Stimulated activated CD8-positive, alpha-beta memory T cell treated with anti-CD3 and anti-CD28 coated beads, Interleukin-15, amount 100 ng/mL, for 24 hours (primary cell): ENCODE results near the gene XRCC5.

Experiments
- DNase-seq: peaks from one replicate; pipeline ENCODE4 v3.0.0-alpha.2; 2020; ENCODE audit warnings: low read depth

XRCC5 gene

DNA sequence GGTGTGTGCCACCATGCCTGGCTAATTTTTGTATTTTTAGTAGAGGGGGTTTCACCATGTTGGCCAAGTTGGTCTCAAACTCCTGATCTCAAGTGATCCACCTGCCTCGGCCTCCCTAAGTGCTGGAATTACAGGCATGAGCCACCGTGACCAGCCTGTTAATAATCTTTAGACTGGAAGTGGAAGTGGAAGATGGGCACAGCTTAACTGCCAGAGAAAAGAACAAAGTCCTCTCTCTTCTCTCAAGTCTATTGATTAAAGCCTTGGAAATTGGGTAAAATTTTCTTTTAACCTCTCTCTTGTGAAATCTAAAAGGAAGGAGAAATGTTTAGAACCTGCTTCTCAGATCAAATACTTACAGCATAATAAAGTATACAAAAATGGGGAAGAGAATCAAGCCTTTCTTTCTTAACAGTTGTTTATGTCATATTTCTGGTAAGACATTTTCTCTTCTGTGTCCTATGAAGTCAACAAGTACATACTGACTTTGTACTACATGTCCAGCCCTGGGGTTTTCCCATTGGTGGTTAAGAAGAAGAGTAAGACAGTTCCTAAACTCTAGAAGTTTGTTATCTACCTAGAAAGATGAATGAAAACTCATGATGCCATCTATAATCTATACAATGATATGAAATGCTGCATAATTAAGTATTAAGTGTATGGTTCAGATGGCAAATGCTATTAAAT is 22.8 kb upstream of the XRCC5 start:
- no peak for DNase-seq

DNA sequence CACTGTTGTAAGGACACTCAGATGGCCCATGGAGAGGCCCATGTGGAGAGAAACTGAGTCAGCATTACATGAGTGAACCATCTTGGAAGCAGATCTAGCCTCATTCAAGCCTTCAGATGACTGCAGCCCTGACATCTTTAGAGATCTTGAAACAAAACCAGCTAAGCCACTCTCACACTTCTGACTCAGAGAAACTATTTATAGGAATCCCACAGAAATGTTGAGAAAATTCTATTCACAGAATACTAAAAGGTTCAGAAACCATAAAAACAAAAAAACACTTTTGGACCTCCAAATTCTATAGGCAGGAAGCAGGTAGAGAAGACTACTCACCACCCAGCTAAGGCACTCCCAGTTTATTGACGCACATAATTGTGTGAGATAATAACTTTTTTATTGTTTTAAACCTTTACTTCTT is 18.8 kb upstream of the XRCC5 start:
- DNase-seq: no peak

DNA sequence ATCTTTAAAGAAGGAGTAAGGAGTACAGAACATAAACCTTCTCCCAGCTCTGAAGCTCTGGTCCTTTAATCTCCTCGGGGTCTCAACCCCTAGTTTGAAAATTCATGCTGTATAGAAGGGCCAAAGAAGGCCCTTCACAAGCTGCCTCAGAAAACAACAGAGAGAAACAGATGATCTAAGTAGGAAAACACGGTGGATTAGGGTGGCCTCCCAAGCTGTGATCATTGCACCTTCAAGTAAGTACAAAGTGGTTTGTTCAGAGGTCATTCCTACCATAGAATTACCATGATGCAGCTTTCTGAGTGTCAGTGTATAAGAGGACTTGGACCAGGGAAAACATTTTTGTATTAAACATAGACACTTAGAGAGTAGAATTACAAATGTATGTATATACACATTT is 16.5 kb upstream of the XRCC5 start:
- no peak for DNase-seq

DNA sequence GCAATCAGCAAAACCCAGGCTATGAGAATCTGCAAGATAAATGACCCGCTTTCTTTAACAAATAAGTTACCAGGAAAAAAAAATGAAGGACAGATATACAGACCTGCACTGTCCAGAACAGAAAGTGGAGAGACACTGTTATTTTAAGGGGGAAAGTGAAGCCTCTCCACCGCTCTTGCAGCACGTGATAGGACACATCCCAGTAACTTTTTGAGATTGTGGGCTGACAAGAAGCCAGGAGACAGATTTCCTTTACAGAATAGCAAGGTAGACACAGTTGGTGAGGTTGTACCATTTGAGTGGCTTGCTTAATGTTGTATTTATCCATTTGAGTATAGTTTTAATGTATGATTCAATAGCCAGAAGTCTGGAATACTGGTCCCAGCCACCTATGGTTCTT is 14.4 kb upstream of the XRCC5 start:
- DNase-seq: no peak

DNA sequence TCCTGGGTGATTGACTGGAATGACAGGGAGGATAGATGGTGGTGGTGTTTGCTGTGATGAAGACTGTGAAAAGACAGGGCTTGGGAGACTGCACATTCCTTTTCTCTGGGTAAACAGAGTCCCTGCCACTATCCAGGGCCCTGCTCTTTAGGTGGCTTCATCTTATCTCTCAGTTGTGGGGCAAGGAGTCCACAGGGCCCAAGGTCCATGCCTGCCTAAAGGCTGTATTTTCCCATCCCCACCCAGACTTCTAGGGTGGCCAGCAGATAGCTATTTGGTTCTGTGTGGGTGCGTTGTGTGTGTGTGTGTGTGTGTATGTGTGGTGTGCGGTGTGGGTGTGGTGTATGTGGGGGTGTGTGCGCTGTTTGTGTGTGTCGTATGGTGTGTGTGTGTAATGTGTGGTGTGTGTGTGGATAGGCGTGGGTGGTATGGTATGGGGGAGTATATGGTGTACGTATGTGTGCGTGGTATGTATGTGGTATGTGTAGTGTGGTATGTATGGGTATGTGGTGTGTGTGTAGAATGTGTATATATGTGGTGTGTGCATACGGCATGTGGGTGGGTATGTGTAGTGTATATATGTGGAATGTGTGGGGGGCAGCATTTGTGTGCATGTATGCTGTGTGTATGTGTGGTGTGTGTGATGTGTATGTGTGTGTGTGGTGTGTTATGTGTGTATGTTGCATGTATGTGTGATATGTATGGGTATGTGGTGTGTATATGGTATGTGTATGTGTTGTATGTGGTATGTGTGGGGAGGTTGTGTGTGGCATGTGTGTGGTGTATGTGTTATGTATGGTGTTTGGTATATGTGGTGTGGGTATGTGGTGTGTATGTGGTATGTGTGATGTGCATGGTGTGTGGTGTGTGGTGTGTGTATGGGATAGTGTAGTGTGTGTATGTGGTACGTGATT is 10.5 kb upstream of the XRCC5 start:
- no peak for DNase-seq

DNA sequence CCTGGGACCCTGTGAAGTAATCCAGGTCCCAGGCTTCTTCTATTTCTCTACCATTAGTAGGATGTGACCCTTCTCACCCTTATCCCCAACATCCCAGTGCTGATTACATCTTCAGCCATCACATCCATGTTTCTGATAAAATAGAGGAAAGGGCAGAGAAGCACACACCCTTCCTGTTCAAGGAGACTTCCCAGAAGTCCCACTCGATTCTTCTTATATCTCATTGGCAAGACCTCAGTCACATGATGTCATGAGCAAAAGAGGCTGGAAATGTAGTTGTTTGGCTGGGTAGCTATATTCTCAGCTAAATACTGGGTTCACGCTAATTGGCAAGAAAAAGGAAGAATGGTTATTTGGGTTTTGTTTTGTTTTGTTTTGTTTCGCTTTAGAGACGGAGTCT is 8.0 kb upstream of the XRCC5 start:
- no peak for DNase-seq

DNA sequence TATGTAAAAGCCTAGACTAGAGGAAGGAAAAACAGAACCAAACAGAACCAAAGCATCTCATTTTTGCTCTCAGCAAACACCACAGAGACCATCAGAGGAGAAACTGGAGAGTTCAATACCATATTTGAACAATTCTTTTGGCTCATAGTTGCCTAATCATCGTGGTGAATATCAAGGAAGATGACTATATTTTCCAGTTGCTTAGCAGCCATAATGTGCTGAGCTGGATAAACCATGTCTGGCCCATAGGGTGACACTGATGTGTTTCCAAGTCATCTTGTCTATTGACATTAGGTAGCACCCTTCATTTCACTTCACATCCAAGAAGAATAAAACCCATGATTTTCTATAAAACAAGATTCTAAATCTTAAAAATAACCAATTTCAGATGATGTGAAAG is 5.9 kb upstream of the XRCC5 start:
- DNase-seq: no peak

DNA sequence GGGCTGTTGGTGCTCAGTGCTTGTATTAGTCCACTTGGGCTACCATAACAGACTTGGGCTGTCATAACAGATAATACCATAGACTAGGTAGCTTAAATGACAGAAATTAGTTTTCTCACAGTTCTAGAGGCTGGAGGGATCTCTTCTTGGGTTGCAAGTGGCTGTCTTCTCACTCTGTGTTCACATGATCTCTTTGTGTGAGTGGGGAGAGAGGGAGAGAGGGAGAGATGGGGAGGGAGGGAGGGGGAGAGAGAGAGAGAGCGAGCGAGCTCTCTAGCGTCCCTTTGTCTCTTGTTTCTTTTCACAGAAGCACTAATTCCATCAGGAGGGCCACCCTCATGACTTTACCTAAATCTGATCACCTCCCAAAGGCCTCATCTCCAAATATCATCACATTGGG is 4.5 kb upstream of the XRCC5 start:
- no peak for DNase-seq

DNA sequence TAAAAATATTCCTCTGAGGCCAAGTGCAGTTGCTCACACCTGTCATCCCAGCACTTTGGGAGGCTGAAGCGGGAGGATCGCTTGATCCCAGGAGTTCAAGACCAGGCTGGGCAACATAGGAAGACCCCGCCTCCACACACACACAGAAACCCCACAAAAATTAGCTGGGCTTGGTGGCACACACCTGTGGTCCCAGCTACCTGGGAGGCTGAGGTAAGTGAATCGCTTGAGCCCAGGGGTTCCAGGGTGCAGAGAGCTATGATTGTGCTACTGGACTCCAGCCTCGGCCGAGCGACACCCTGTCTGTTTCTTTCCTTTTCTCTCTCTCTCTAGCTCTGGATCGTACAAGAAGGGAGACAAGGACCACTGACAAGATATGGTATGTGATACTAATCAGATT is 1.8 kb upstream of the XRCC5 start:
- no peak for DNase-seq

DNA sequence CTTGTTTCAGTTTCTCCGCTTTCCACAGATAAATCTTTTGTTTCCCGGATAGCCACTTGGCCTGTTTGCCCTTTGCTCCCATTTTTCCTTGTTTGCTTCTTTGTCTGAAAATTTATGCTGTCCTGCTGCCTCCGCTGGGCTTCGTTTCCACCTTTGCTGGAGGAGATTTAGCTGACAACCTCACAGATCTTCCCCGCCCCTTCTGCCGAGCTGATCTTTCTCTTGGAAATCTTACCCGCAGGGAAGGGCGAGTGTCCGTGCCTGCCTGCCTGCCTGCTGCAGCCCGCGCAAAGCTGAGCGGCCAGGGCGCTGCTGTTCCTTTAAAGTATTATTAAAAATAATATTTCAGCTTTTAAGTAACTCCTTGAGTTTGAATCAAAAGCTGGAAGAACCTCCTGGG is 1.4 kb upstream of the XRCC5 start:
- DNase-seq: no peak

DNA sequence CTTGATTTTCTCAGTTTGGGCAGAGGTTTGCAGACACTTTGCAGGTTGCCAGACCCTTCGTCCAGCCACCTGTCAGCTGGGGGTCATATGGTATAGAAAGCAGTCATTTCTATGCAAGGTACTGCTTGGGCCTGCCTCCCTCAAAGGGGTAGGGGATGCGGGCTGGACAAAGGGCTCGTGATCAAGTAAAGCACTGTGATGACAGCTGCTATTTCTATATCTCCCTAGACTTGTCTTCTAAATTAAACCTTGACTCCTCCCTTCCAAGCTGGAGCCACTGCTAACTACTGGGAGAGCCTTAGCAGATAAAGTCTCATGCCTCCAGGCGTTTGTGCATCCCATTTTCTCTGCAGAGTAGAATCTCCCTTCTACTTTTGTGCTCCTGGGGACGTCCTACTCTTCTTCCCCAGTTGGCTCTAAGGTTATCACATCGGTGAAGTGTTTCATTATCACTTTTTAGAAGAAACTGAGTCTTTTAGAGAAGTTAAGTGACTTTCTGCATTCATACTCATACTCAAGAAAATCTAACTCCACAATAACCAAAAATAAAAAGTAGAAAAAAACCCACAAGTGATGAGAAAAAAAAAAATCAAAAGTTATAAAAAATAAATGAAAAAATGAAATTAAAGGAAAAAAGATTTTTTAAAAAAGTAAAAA is 710 bp upstream of the XRCC5 start:
- DNase-seq: no peak

DNA sequence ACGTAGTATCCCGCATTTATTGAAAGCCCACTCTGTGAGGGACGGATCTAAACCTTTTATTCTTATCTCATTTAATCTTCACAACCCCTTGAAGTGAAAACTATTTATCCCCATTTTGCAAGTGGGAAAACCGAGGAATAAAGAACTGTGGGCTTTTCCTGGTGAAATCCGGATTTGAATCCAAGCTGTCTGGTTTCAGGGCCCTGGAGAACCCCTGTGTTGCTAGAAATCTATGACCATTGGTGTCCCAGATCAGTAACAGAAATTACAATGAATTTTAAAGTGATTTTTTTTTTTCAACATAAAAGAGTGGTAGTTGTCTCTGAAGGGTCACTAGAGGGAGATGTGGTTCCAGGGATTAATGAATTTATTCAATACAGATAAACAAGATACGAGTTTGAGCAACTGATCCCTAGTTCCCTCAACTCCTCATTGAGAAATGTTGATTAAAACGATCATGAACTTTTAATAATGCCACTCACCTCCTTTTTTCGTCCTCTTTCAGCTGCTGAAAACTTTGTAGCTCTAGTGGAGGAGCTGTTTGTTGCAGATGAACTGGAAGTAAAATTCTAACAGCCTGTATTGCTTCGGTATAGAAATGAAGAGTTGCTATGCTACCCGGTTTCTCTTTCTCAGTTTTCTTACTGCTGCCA is 940 bp downstream of the XRCC5 start:
- no peak for DNase-seq

DNA sequence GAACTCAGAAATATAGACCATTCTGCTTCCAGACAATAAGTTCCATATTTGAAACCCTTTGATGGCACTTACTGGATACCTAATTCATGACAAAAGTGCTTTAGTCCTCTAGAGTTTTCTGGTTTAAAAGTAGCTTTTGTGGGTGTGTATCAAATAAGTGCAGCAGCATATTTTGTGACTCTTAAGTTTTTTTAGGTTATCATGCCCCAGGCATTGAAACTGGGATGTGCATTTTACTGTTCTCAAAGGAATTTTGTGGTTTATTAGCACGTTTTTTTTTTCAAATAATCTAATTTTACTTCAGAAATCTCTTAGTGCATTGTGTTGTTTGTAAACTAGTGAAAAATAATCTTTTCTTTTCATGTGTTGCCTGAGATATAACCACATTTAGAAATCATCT is 1.5 kb downstream of the XRCC5 start:
- no peak for DNase-seq

DNA sequence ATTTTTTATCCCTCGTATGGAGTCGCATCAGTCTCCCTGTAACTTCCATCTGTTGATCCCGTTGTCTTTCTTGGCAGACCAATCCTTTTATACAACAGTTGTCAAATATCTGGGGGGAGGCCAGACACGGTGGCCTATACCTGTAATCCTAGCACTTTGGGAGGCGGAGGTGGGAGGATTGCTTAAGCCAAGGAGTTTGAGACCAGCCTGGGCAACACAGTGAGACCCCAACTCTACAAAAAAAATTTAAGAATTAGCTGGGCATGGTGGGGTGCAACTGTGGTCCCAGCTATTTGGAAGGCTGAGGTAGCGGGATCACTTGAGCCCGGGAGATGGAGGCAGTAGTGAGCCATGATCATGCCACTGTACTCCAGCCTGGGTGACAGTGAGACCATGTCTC is 2.0 kb downstream of the XRCC5 start:
- DNase-seq: no peak

DNA sequence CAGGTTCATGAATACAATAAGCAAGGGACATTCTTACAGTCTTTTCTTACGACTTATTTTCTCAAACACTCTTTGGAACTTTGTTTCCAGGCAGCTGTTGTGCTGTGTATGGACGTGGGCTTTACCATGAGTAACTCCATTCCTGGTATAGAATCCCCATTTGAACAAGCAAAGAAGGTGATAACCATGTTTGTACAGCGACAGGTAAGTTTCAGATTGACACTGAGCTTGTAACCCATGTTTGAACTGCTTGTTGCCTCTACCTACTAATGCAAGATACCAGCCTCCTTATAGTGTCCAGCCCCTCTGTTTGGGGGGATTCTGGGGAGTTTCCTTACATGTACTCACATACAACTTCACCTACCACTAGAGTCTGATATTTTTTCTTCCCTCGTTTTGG is 3.8 kb downstream of the XRCC5 start:
- DNase-seq: no peak

DNA sequence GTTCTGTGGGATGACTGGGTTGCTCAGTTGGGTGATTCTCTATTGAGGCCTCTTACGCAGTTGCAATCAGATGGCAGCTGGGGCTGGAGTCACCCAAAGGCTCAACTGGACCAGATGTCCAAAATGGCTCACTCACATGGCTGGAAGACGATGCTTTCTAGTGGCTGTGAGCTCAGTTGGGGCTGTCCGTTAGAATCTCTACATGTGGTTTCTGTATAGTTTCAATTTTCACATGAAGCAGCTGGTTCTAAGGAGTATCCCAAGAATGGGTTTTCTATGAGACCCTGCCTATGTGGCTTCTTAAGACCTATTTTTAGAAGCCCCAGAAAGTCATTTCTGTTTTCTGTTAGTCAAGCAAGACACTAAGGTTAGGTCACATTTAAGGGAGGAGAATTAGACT is 4.4 kb downstream of the XRCC5 start:
- DNase-seq: no peak

DNA sequence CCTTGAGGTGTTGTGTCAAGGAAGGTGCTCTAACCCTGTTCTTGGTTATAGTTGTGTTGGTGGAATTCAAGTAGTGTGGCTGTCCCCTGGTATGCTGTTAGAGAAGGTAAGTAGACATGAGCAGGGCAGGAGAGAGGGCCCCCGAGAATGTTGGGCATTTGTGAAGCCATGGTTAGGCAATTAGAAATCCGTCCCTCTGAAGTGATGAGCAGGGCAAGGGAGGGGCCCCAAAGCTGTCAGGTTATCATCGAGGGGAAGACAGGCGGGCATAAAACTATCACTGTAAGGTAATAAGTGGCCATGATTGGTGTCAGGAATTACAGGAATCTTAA is 5.2 kb downstream of the XRCC5 start:
- no peak for DNase-seq

DNA sequence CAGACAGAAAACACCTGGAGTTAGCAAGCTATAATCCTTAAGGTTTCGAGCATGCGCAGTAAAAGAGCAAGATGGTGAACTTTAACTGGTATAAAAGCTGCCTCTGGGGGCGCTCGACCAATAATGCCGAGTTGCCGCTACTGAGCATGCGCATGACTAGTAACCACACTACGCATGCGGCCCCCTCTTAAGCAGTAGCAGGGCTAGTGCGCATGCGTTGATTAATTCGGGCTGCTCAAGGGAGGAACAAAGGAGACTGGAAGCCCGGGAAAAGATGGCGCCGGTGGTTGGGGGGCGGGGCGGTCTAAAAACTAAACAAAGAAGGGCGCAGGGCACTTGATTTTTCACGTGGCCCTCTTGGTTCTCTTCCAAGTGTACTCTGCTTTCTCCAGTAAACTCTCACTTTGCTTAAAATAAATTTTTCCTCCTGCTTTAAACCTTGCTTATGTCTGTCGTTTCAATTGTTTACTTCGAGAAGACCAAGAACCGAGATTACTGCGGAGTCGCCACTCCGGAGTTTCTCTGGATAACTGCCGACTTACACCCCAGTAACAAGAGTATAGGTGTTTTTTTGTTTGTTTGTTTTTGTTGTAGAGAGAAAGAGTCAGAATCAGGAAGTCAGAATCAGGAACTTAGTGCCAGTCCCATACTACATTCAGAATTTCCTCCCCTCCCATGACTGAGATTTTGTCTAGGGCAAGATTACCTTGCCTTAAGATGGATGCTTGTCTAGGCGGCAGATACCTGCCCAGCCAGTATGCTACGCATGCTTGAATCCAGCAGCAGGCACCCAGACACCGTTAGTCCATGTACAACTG is 5.8 kb downstream of the XRCC5 start:
- DNase-seq: peak; percentile 91

DNA sequence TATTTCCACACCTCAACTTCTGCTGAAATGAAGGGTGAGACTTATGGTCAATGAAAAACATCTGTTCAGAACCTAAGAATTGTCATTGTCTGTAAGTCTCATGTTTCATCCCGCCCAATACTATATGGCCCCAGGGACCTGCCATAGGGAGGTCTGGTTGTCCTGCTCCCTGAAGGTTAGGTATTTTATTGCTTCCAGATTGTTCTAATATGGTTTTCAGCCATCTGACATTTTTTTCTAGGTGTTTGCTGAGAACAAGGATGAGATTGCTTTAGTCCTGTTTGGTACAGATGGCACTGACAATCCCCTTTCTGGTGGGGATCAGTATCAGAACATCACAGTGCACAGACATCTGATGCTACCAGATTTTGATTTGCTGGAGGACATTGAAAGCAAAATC is 7.3 kb downstream of the XRCC5 start:
- no peak for DNase-seq

DNA sequence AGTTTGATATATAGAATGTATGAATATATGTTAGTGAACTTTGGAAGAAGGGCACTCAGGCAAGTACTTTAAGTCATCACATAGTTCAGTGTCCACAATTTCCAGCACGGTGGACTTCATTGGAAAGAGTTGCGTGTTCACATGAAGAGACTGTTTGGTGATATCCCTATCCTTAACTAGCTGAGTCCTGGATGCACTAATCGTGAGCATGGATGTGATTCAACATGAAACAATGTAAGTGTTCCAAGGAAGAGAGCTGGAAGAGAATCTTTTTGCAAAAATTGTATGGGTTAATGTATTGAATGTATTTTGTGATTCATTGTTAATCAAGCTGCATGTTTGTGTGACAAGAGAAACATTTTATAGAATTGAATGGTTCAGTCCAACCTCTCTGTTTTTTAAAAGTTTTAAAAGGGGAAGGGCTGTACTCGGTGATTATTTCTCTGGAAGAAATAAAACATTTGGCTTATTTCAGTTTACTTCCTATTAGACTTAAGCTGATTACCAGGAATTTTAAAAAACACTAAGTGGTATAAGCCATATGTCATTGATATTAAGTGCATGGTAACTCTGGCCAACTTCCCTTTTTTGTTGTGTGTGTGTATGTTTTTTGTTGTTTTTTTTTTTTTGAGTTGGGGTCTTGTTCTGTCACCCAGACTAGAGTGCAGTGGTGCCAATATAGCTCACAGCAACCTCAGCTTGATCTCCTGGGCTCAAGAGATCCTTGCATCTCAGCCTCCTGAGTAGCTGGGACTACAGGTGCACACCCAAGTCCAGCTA is 8.6 kb downstream of the XRCC5 start:
- no peak for DNase-seq

DNA sequence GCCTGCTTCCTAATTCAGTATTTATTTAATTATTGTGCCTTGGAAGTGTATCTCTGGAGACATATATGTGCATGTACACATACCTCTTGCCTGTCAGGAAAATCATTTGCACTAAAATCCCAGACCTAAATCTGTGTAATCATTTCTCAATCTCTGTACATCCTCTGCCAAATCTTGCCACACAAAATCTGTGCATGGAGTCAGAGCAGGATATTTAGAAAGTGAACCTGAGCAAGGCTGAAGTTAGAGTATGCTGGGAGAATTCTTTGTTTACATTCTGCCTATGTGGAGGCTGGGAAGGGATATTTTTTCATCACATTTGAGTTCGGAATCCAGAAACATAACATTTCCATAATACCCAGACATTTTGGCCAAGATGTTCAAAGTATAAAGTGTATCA is 9.3 kb downstream of the XRCC5 start:
- no peak for DNase-seq
